ENCODE measurements around the gene BRPF1. TPM values are rescaled to one million over a fixed set of nuclear protein-coding genes. Genes with fewer than 3 reads are reported as not detected.

BRPF1 gene
- total RNA-seq, 1 donor from 2014 or later = 40.6 TPM

DNA sequence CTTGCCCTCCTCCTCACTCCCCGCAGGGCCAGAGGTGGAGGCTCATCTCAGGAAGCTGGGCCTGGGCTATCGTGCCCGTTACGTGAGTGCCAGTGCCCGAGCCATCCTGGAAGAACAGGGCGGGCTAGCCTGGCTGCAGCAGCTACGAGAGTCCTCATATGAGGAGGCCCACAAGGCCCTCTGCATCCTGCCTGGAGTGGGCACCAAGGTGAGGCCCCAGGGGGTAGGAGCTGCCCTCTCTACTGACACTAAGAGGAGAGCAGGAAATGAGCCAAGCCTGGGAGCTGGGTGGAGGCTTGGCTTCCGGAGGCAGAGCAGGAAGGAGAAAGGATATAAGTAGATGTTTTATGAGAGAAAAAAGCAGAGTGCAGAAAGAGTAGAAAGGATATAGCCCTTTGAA is 23.1 kb downstream of the BRPF1 start:
- H3K9me3 Mint-ChIP-seq (ENCODE audit: unreplicated experiment) = no peaks in the 10 kb centered on the region
- peak overlapping the region; percentile 48 for H3K27ac Mint-ChIP-seq (ENCODE audit: unreplicated experiment)
- peaks cover 22% of the 10 kb centered on the region for H3K4me1 Mint-ChIP-seq (ENCODE audit: unreplicated experiment)
- TF ChIP-seq, protein P1, sequence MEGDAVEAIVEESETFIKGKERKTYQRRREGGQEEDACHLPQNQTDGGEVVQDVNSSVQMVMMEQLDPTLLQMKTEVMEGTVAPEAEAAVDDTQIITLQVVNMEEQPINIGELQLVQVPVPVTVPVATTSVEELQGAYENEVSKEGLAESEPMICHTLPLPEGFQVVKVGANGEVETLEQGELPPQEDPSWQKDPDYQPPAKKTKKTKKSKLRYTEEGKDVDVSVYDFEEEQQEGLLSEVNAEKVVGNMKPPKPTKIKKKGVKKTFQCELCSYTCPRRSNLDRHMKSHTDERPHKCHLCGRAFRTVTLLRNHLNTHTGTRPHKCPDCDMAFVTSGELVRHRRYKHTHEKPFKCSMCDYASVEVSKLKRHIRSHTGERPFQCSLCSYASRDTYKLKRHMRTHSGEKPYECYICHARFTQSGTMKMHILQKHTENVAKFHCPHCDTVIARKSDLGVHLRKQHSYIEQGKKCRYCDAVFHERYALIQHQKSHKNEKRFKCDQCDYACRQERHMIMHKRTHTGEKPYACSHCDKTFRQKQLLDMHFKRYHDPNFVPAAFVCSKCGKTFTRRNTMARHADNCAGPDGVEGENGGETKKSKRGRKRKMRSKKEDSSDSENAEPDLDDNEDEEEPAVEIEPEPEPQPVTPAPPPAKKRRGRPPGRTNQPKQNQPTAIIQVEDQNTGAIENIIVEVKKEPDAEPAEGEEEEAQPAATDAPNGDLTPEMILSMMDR (IDR thresholded peaks at IDR 0.05; ENCODE audit: unreplicated experiment) = no peak
- peaks cover 13% of the 10 kb centered on the region for H3K27me3 Mint-ChIP-seq (ENCODE audit: unreplicated experiment)
- H3K36me3 Mint-ChIP-seq (ENCODE audit: low read depth, unreplicated experiment) = peaks cover 32% of the 10 kb centered on the region
- DNase-seq (ENCODE audit: low spot score) = no peak
- H3K4me3 Mint-ChIP-seq (ENCODE audit: unreplicated experiment) = peak overlapping the region; percentile 84

DNA sequence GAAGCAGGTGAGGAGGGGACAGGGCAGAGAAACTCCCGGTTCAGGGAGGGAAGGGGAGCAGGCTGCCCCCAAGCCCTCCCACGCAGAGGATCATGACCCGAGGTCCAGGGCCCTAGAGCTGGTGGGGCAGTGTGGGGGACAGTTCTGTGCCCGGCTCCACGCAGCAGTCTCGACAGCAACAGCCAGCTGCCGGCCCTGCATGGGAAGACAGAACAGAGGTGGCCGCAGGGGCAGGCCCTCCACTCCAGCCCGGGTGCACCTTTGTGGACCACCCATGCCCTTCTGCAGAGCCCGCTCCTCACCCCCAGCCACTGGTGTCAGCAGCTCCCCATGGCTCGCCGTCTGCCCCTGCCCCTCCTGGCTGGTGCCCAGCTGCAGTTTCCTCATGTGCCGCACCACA is 25.9 kb downstream of the BRPF1 start:
- DNase-seq (ENCODE audit: low spot score) = no peak
- no peaks in the 10 kb centered on the region for H3K9me3 Mint-ChIP-seq (ENCODE audit: unreplicated experiment)
- H3K4me3 Mint-ChIP-seq (ENCODE audit: unreplicated experiment) = no peak overlapping the region
- no peak overlapping the region for H3K27ac Mint-ChIP-seq (ENCODE audit: unreplicated experiment)
- H3K27me3 Mint-ChIP-seq (ENCODE audit: unreplicated experiment) = peaks cover 6% of the 10 kb centered on the region
- TF ChIP-seq, protein P1 (IDR thresholded peaks at IDR 0.05; ENCODE audit: unreplicated experiment) = no peak
- peaks cover 9% of the 10 kb centered on the region for H3K4me1 Mint-ChIP-seq (ENCODE audit: unreplicated experiment)
- peaks cover 36% of the 10 kb centered on the region for H3K36me3 Mint-ChIP-seq (ENCODE audit: low read depth, unreplicated experiment)

DNA sequence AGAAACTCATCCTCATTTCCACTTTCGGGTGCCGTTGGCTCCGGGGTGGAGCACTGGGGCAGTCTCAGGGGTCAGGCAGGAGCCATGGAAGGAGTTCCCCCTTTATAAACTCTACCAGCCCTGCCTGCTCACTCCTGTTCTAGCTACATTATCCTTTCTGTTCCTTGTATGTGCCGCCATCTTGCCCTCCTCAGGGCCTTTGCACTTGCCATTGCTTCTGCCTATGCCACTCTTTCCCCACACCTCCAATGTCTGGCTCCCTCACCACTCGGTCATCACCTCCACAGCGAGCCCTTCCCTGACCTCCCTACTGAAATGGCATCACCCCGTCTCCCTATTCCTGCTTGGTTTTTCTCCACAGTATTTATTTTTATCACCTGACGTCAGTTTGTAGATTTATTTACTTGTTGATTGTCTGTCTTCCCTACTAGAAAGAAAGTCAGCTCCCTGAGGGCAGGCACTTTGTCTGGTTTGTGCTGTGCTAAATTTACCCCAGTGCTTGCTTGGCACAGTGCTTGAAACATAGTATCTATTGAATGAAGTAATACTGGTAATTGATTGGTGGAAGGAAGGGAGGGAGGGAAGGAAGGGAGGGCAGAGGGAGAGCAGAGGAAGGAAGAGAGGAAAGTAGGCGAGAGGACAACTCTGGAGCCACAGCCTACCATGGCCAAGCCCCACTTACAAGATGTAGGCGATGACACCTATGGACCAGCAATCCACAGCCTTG is 29.4 kb downstream of the BRPF1 start:
- Mint-ChIP-seq H3K36me3 (ENCODE audit: low read depth, unreplicated experiment) (peaks cover 31% of the 10 kb centered on the region), H3K9me3 (ENCODE audit: unreplicated experiment) (no peaks in the 10 kb centered on the region), H3K27ac (ENCODE audit: unreplicated experiment) (no peak overlapping the region), H3K4me1 (ENCODE audit: unreplicated experiment) (no peaks in the 10 kb centered on the region), H3K4me3 (ENCODE audit: unreplicated experiment) (peak overlapping the region; percentile 20), H3K27me3 (ENCODE audit: unreplicated experiment) (peaks cover 2% of the 10 kb centered on the region)
- TF ChIP-seq, protein P1 (IDR thresholded peaks at IDR 0.05; ENCODE audit: unreplicated experiment) = no peak
- DNase-seq (ENCODE audit: low spot score) = no peak

DNA sequence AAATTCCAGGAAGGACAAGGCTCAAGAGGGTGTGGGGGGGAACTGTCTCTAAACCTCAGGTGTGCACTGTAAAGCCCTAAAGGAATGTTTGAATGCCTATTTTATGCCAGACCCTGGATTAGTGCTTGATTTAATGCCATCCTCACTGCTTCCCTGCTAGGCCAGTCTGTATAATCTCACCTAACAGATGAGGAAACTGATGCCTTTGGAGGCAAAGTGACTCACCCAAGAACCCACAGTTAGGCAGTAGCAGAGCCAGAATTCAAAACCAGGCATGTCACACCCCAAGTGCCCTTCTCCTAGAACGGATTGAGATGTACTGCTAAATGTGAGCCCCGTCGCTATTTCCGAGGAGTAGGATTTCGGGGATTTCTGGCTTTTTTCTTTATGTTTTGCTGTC is 30.4 kb downstream of the BRPF1 start:
- H3K9me3 Mint-ChIP-seq (ENCODE audit: unreplicated experiment) = no peaks in the 10 kb centered on the region
- peaks cover 5% of the 10 kb centered on the region for H3K27me3 Mint-ChIP-seq (ENCODE audit: unreplicated experiment)
- TF ChIP-seq, protein P1 (IDR thresholded peaks at IDR 0.05; ENCODE audit: unreplicated experiment) = no peak
- DNase-seq (ENCODE audit: low spot score) = no peak
- no peak overlapping the region for H3K4me3 Mint-ChIP-seq (ENCODE audit: unreplicated experiment)
- H3K36me3 Mint-ChIP-seq (ENCODE audit: low read depth, unreplicated experiment) = peaks cover 27% of the 10 kb centered on the region
- H3K4me1 Mint-ChIP-seq (ENCODE audit: unreplicated experiment) = peaks cover 3% of the 10 kb centered on the region
- H3K27ac Mint-ChIP-seq (ENCODE audit: unreplicated experiment) = no peak overlapping the region

DNA sequence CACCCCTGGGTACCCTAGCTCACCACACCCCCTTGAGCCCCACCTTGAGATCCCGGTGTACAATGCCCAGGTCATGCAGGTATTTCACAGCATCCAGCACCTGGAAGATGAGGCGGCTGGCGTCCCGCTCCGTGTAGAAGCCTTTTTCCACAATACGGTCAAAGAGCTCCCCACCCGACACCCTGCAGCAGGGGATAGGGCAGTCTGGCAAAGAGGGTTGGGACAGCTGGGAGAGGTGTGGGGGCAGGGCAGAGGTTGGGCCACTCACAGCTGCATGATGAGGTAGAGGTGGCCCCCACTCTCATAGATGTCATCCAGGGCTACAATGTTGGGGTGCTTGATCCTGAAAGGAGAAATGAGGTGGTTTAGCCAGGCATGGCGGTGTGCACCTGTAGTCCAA is 31.3 kb downstream of the BRPF1 start:
- DNase-seq (ENCODE audit: low spot score) = no peak
- Mint-ChIP-seq H3K4me1 (ENCODE audit: unreplicated experiment) (peaks cover 12% of the 10 kb centered on the region), H3K27ac (ENCODE audit: unreplicated experiment) (no peak overlapping the region), H3K27me3 (ENCODE audit: unreplicated experiment) (peaks cover 6% of the 10 kb centered on the region), H3K4me3 (ENCODE audit: unreplicated experiment) (no peak overlapping the region), H3K9me3 (ENCODE audit: unreplicated experiment) (no peaks in the 10 kb centered on the region), H3K36me3 (ENCODE audit: low read depth, unreplicated experiment) (peaks cover 30% of the 10 kb centered on the region)
- TF ChIP-seq, protein P1 (IDR thresholded peaks at IDR 0.05; ENCODE audit: unreplicated experiment) = no peak
